Keratinocyte (primary cell): ENCODE results near the gene SINHCAF. TPM values are rescaled to one million over a fixed set of nuclear protein-coding genes. Genes with fewer than 3 reads are reported as not detected.

ENCODE experiments used
- DNase-seq: peaks from one replicate; pipeline ENCODE4 v3.0.0-alpha.2; 2011; ENCODE audit warnings: low read depth, missing footprints, low spot score
- FAIRE-seq: peaks from 2 replicates; lab custom pipeline; 2011; peaks lifted over from hg19 to GRCh38; lab: Jason Lieb, UNC
- H2AFZ ChIP-seq: 2 replicates; pipeline ENCODE4 v1.6.0; 2012; ENCODE audit warnings: low read length, control low read depth, inconsistent platforms; ENCODE audit not compliant: control insufficient read depth
- H3K27ac ChIP-seq: 2 replicates; pipeline ENCODE4 v1.5.1; 2011; ENCODE audit warnings: low read length; ENCODE audit not compliant: control insufficient read depth, insufficient read depth
- H3K27me3 ChIP-seq: 3 replicates; pipeline ENCODE4 v1.6.0; 2011; ENCODE audit warnings: low read length; ENCODE audit not compliant: control insufficient read depth, insufficient read depth; ENCODE audit errors: extremely low read depth
- H3K36me3 ChIP-seq, 2 experiments: 2 replicates in 1 of 2; 3 replicates in 1 of 2; pipeline ENCODE4 v1.5.1; 2011; ENCODE audit warnings: low read length in 2 of 2, mild to moderate bottlenecking in 1 of 2; ENCODE audit not compliant: control insufficient read depth in 2 of 2, insufficient read depth in 2 of 2; ENCODE audit errors: extremely low read depth in 1 of 2
- H3K4me1 ChIP-seq: 3 replicates; pipeline ENCODE4 v1.5.1; 2011; ENCODE audit warnings: low read length; ENCODE audit not compliant: control insufficient read depth, insufficient read depth; ENCODE audit errors: extremely low read depth
- H3K4me2 ChIP-seq: 3 replicates; pipeline ENCODE4 v1.6.0; 2011; ENCODE audit warnings: low read depth, low read length; ENCODE audit not compliant: control insufficient read depth, insufficient read depth; ENCODE audit errors: extremely low read depth
- H3K4me3 ChIP-seq, 3 experiments: fragments of 200-600 bp in 1 of 3; sonication (generic) in 1 of 3; 2 replicates in 2 of 3; 3 replicates in 1 of 3; pipeline ENCODE4 v1.5.1; 2011 to 2016; ENCODE audit warnings: low read length in 3 of 3, mild to moderate bottlenecking in 3 of 3, control low read depth in 2 of 3, inconsistent platforms in 1 of 3, low read depth in 1 of 3, mixed read lengths in 1 of 3, mixed run types in 1 of 3, moderate library complexity in 1 of 3; ENCODE audit not compliant: control insufficient read depth in 2 of 3, insufficient read depth in 2 of 3; ENCODE audit errors: extremely low read depth in 1 of 3
- H3K79me2 ChIP-seq: 2 replicates; pipeline ENCODE4 v1.6.0; 2012; ENCODE audit warnings: low read length; ENCODE audit not compliant: control insufficient read depth, insufficient read depth
- H3K9ac ChIP-seq: 3 replicates; pipeline ENCODE4 v1.6.0; 2011; ENCODE audit warnings: low read length; ENCODE audit not compliant: control insufficient read depth, insufficient read depth; ENCODE audit errors: extremely low read depth
- H3K9me1 ChIP-seq: 3 replicates; pipeline ENCODE4 v1.6.0; 2011; ENCODE audit warnings: low read length; ENCODE audit not compliant: control insufficient read depth, insufficient read depth; ENCODE audit errors: extremely low read depth
- H3K9me3 ChIP-seq: 2 replicates; pipeline ENCODE4 v1.5.1; 2012; ENCODE audit warnings: low read depth, low read length; ENCODE audit not compliant: control insufficient read depth
- H4K20me1 ChIP-seq: 3 replicates; pipeline ENCODE4 v1.6.0; 2011; ENCODE audit warnings: low read length; ENCODE audit not compliant: control insufficient read depth, insufficient read depth; ENCODE audit errors: extremely low read depth
- CTCF ChIP-seq, 3 experiments: IDR thresholded peaks in 1 of 3; conservative IDR thresholded peaks in 1 of 3; optimal IDR thresholded peaks in 1 of 3; 2 replicates in 2 of 3; 3 replicates in 1 of 3; pipeline versions ENCODE3 to v1.5.1; 2011; ENCODE audit warnings: low read length in 3 of 3, mild to moderate bottlenecking in 3 of 3, moderate library complexity in 2 of 3, control low read depth in 1 of 3, inconsistent platforms in 1 of 3; ENCODE audit not compliant: insufficient read depth in 2 of 3; ENCODE audit errors: extremely low read depth in 1 of 3
- EZH2 ChIP-seq: IDR thresholded peaks from one replicate; pipeline ENCODE4 v1.6.1; 2012; ENCODE audit warnings: inconsistent platforms, mild to moderate bottlenecking, low read length, moderate library complexity
- dilution Hi-C: fragments of 300-500 bp; cut with MboI; formaldehyde crosslinking; loops from one replicate; pipeline ENCODE4 v1.7.0; 2020; ENCODE audit warnings: low sequenced_read_pairs; ENCODE audit not compliant: extremely low pct_ligation_motif_present
- polyA plus RNA-seq, 5 experiments: library from polyadenylated mRNA; depleted of rRNA in 3 of 5; stranded (reverse) in 3 of 5; stranded (forward) in 1 of 5; unstranded in 1 of 5; fragments of >200 nt; gene quantifications; 1 replicate in 1 of 5; 2 replicates in 3 of 5; 3 replicates in 1 of 5; pipeline versions ENCODE4 v1.2.1 to v1.2.3, GENCODE V29; 2011 to 2012; ENCODE audit warnings: missing spikeins in 2 of 5, low read depth in 1 of 5, low replicate concordance in 1 of 5

The SINHCAF gene
- polyA plus RNA-seq, 1 donor (not counting 4 experiments of a cell fraction or from before 2014, with no cell fraction given) = 57.4 TPM

GRCh38 chr12:31261744-31262143 lies 64.2 kb downstream of the SINHCAF start:
- Histone ChIP-seq H3K27me3 (no peaks in the 10 kb centered on the region), H3K4me2 (no peak overlapping the region), H3K9me1 (no peaks in the 10 kb centered on the region), H3K79me2 (no peaks in the 10 kb centered on the region), H4K20me1 (no peaks in the 10 kb centered on the region), H3K9ac (no peak overlapping the region), H3K9me3 (no peaks in the 10 kb centered on the region), H3K4me3 (no peak overlapping the region), H2AFZ (no peak overlapping the region), H3K4me1 (peaks cover 6% of the 10 kb centered on the region), H3K27ac (no peak overlapping the region), H3K36me3 (no peaks in the 10 kb centered on the region)
- no peak for DNase-seq
- TF ChIP-seq EZH2 (no peak), CTCF (optimal IDR thresholded peaks at IDR 0.05 in 1 of 3, IDR thresholded peaks at IDR 0.05 in 1 of 3, conservative IDR thresholded peaks at IDR 0.05 in 1 of 3; ENCODE audit: extremely low read depth in 1 of 3, insufficient read depth in 2 of 3, low read length in 3 of 3) (no peak)
- no peak for FAIRE-seq
- dilution Hi-C loops = no loop called here

- Histone ChIP-seq H2AFZ (no peak overlapping the region), H3K36me3 (no peaks in the 10 kb centered on the region), H3K4me2 (no peak overlapping the region), H3K9me1 (no peaks in the 10 kb centered on the region), H3K27me3 (no peaks in the 10 kb centered on the region), H3K9ac (no peak overlapping the region), H3K4me1 (peaks cover 6% of the 10 kb centered on the region), H3K79me2 (no peaks in the 10 kb centered on the region), H3K4me3 (no peak overlapping the region), H3K27ac (no peak overlapping the region), H4K20me1 (no peaks in the 10 kb centered on the region), H3K9me3 (no peaks in the 10 kb centered on the region)
- no peak for DNase-seq
- TF ChIP-seq CTCF (optimal IDR thresholded peaks at IDR 0.05 in 1 of 3, IDR thresholded peaks at IDR 0.05 in 1 of 3, conservative IDR thresholded peaks at IDR 0.05 in 1 of 3; ENCODE audit: extremely low read depth in 1 of 3, insufficient read depth in 2 of 3, low read length in 3 of 3) (no peak), EZH2 (no peak)
- no peak for FAIRE-seq
- dilution Hi-C loops = no loop called here
These were observed 65.1 kb downstream of the SINHCAF start for GRCh38 chr12:31260840-31261239.
